ENCODE measurements around the gene FBXO15.

The FBXO15 gene

GRCh38 chr18:74179623-74180199 lies 32.1 kb upstream of the FBXO15 start:
- Histone ChIP-seq H3K9me3 (ENCODE audit: low read length) (no peaks in the 10 kb centered on the region), H3K4me3 (ENCODE audit: low read depth in 1 of 2, low read length in 2 of 2) (no peak overlapping the region), H3K27ac (ENCODE audit: low read depth, low read length) (no peak overlapping the region), H3K27me3 (ENCODE audit: control insufficient read depth in 1 of 2, insufficient read depth in 2 of 2, low read length in 2 of 2) (no peaks in the 10 kb centered on the region), H3K36me3 (ENCODE audit: insufficient read depth, low read length) (no peaks in the 10 kb centered on the region), H3K9ac (ENCODE audit: low read length) (no peak overlapping the region), H3K4me1 (ENCODE audit: insufficient read depth, low read length) (no peaks in the 10 kb centered on the region)

- H3K36me3 ChIP-seq (ENCODE audit: insufficient read depth, low read length), result no peaks in the 10 kb centered on the region
- H3K27me3 ChIP-seq (ENCODE audit: control insufficient read depth in 1 of 2, insufficient read depth in 2 of 2, low read length in 2 of 2), result no peaks in the 10 kb centered on the region
- H3K9me3 ChIP-seq (ENCODE audit: low read length), result no peaks in the 10 kb centered on the region
- no peak overlapping the region for H3K4me3 ChIP-seq (ENCODE audit: low read depth in 1 of 2, low read length in 2 of 2)
- H3K4me1 ChIP-seq (ENCODE audit: insufficient read depth, low read length), result no peaks in the 10 kb centered on the region
- H3K27ac ChIP-seq (ENCODE audit: low read depth, low read length), result no peak overlapping the region
- H3K9ac ChIP-seq (ENCODE audit: low read length), result no peak overlapping the region
These were observed 31.2 kb upstream of the FBXO15 start for GRCh38 chr18:74178884-74179283.

GRCh38 chr18:74175658-74176057 lies 28.0 kb upstream of the FBXO15 start:
- no peaks in the 10 kb centered on the region for H3K9me3 ChIP-seq (ENCODE audit: low read length)
- no peaks in the 10 kb centered on the region for H3K36me3 ChIP-seq (ENCODE audit: insufficient read depth, low read length)
- no peaks in the 10 kb centered on the region for H3K4me1 ChIP-seq (ENCODE audit: insufficient read depth, low read length)
- H3K27me3 ChIP-seq (ENCODE audit: control insufficient read depth in 1 of 2, insufficient read depth in 2 of 2, low read length in 2 of 2), result no peaks in the 10 kb centered on the region
- no peak overlapping the region for H3K27ac ChIP-seq (ENCODE audit: low read depth, low read length)
- no peak overlapping the region for H3K9ac ChIP-seq (ENCODE audit: low read length)
- no peak overlapping the region for H3K4me3 ChIP-seq (ENCODE audit: low read depth in 1 of 2, low read length in 2 of 2)

GRCh38 chr18:74173434-74173750 lies 25.8 kb upstream of the FBXO15 start:
- no peaks in the 10 kb centered on the region for H3K27me3 ChIP-seq (ENCODE audit: control insufficient read depth in 1 of 2, insufficient read depth in 2 of 2, low read length in 2 of 2)
- no peaks in the 10 kb centered on the region for H3K36me3 ChIP-seq (ENCODE audit: insufficient read depth, low read length)
- no peak overlapping the region for H3K4me3 ChIP-seq (ENCODE audit: low read depth in 1 of 2, low read length in 2 of 2)
- no peak overlapping the region for H3K27ac ChIP-seq (ENCODE audit: low read depth, low read length)
- no peak overlapping the region for H3K9ac ChIP-seq (ENCODE audit: low read length)
- no peaks in the 10 kb centered on the region for H3K9me3 ChIP-seq (ENCODE audit: low read length)
- no peaks in the 10 kb centered on the region for H3K4me1 ChIP-seq (ENCODE audit: insufficient read depth, low read length)

DNA sequence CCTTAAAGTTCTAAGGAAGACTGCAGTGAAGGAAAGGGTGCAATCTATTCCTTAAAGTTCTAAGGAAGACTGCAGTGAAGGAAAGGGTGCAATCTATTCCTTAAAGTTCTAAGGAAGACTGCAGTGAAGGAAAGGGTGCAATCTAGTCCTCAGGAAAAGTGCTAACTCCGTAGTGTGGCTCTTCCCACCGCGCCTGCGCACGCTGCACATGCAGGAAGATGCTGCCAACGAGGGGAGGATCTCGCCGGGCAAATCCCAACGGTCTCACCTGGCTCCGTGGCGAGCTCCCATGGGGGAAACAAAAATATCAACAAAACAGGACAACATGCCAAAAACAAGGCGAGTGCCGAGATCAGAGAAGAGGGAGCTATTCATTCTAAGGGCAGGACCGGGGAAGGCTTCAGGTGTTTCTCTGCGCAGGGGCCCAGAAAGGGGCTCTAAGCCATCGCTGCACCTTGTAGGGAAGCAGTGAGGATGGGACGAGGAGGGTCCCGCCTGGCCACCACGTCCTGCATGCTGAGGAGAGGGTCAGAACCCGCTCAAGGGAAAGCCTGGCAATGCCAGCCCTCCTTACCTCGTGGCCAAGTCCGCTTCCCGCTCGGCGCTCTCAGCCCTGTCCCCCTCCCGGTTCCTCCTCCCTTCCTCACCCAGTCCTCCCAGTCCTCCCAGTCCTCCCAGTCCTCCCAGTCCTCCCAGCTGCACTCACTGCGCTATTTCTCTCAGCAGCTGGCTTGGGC lies 25.2 kb upstream of the FBXO15 start:
- H3K4me3 ChIP-seq (ENCODE audit: low read depth in 1 of 2, low read length in 2 of 2), result no peak overlapping the region
- no peak overlapping the region for H3K9ac ChIP-seq (ENCODE audit: low read length)
- H3K36me3 ChIP-seq (ENCODE audit: insufficient read depth, low read length), result no peaks in the 10 kb centered on the region
- H3K27ac ChIP-seq (ENCODE audit: low read depth, low read length), result no peak overlapping the region
- H3K27me3 ChIP-seq (ENCODE audit: control insufficient read depth in 1 of 2, insufficient read depth in 2 of 2, low read length in 2 of 2), result no peaks in the 10 kb centered on the region
- no peaks in the 10 kb centered on the region for H3K9me3 ChIP-seq (ENCODE audit: low read length)
- H3K4me1 ChIP-seq (ENCODE audit: insufficient read depth, low read length), result no peaks in the 10 kb centered on the region

DNA sequence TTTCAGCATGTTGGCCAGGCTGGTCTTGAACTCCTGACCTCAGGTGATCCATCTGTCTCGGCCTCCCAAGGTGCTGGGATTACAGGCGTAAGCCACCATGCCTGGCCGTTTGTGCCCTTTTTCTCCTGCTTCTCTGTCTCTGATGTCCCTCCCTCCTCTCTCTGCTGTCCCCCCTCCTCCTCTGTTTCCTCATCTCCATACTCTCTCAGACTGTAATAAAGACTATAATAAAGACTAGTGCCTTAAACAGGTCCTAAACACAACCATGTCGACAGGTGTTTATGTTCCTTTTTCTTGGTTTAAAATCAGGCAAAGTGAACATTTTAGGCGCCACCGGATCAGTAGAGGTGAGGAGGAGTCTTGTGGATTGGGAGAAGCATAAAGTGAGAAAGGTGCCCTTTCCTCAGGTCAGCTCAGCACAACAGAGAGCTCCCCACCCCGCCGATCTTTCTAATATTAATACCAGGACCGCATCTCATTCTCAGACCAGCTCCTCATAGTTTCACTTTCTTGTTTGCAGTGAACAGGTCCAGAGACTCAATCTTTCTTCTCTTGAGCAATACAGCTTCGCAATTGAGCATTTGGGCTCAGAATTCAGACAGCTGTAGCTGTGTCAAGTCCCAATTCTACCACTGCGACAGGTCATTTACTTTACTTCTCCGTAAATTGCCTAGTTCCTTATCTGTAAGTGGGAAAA lies 24.4 kb upstream of the FBXO15 start:
- Histone ChIP-seq H3K9ac (ENCODE audit: low read length) (no peak overlapping the region), H3K4me1 (ENCODE audit: insufficient read depth, low read length) (no peaks in the 10 kb centered on the region), H3K27ac (ENCODE audit: low read depth, low read length) (no peak overlapping the region), H3K36me3 (ENCODE audit: insufficient read depth, low read length) (no peaks in the 10 kb centered on the region), H3K4me3 (ENCODE audit: low read depth in 1 of 2, low read length in 2 of 2) (no peak overlapping the region), H3K27me3 (ENCODE audit: control insufficient read depth in 1 of 2, insufficient read depth in 2 of 2, low read length in 2 of 2) (no peaks in the 10 kb centered on the region), H3K9me3 (ENCODE audit: low read length) (no peaks in the 10 kb centered on the region)

- H3K36me3 ChIP-seq (ENCODE audit: insufficient read depth, low read length), result no peaks in the 10 kb centered on the region
- no peak overlapping the region for H3K9ac ChIP-seq (ENCODE audit: low read length)
- no peaks in the 10 kb centered on the region for H3K4me1 ChIP-seq (ENCODE audit: insufficient read depth, low read length)
- H3K4me3 ChIP-seq (ENCODE audit: low read depth in 1 of 2, low read length in 2 of 2), result no peak overlapping the region
- H3K9me3 ChIP-seq (ENCODE audit: low read length), result no peaks in the 10 kb centered on the region
- no peak overlapping the region for H3K27ac ChIP-seq (ENCODE audit: low read depth, low read length)
- no peaks in the 10 kb centered on the region for H3K27me3 ChIP-seq (ENCODE audit: control insufficient read depth in 1 of 2, insufficient read depth in 2 of 2, low read length in 2 of 2)
These were observed 18.8 kb upstream of the FBXO15 start for GRCh38 chr18:74166386-74166785.

GRCh38 chr18:74163019-74163660 lies 15.5 kb upstream of the FBXO15 start:
- H3K9me3 ChIP-seq (ENCODE audit: low read length), result no peaks in the 10 kb centered on the region
- no peak overlapping the region for H3K4me3 ChIP-seq (ENCODE audit: low read depth in 1 of 2, low read length in 2 of 2)
- H3K9ac ChIP-seq (ENCODE audit: low read length), result no peak overlapping the region
- no peak overlapping the region for H3K27ac ChIP-seq (ENCODE audit: low read depth, low read length)
- H3K36me3 ChIP-seq (ENCODE audit: insufficient read depth, low read length), result peaks cover 18% of the 10 kb centered on the region
- H3K27me3 ChIP-seq (ENCODE audit: control insufficient read depth in 1 of 2, insufficient read depth in 2 of 2, low read length in 2 of 2), result no peaks in the 10 kb centered on the region
- no peaks in the 10 kb centered on the region for H3K4me1 ChIP-seq (ENCODE audit: insufficient read depth, low read length)

DNA sequence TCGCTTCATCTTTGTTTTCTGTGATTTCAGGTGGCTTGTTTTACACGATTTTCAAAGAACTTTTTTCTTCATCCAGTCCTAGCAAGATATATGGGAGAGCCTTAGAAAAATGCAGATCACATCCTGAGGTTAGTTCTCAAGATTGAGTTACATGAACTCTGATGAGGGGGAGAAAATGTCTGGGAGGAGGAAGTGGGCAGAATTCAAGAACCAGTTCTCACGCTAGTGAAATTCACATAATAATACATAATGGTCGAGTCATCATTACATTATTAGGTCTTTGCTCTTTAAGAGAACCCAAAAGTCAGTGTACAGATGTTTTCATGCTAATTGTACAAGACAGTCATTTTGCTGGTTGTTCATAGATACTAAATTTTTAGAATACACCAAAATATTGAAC lies 7.6 kb upstream of the FBXO15 start:
- Histone ChIP-seq H3K27ac (ENCODE audit: low read depth, low read length) (no peak overlapping the region), H3K36me3 (ENCODE audit: insufficient read depth, low read length) (peaks cover 43% of the 10 kb centered on the region), H3K27me3 (ENCODE audit: control insufficient read depth in 1 of 2, insufficient read depth in 2 of 2, low read length in 2 of 2) (no peaks in the 10 kb centered on the region), H3K4me3 (ENCODE audit: low read depth in 1 of 2, low read length in 2 of 2) (no peak overlapping the region), H3K9ac (ENCODE audit: low read length) (no peak overlapping the region), H3K4me1 (ENCODE audit: insufficient read depth, low read length) (peaks cover 12% of the 10 kb centered on the region), H3K9me3 (ENCODE audit: low read length) (no peaks in the 10 kb centered on the region)

- Histone ChIP-seq H3K27ac (ENCODE audit: low read depth, low read length) (no peak overlapping the region), H3K4me3 (ENCODE audit: low read depth in 1 of 2, low read length in 2 of 2) (no peak overlapping the region), H3K4me1 (ENCODE audit: insufficient read depth, low read length) (peaks cover 18% of the 10 kb centered on the region), H3K9ac (ENCODE audit: low read length) (no peak overlapping the region), H3K27me3 (ENCODE audit: control insufficient read depth in 1 of 2, insufficient read depth in 2 of 2, low read length in 2 of 2) (no peaks in the 10 kb centered on the region), H3K36me3 (ENCODE audit: insufficient read depth, low read length) (peaks cover 45% of the 10 kb centered on the region), H3K9me3 (ENCODE audit: low read length) (no peaks in the 10 kb centered on the region)
These were observed 7.1 kb upstream of the FBXO15 start for GRCh38 chr18:74154716-74155115.

- Histone ChIP-seq H3K4me3 (ENCODE audit: low read depth in 1 of 2, low read length in 2 of 2) (no peak overlapping the region), H3K36me3 (ENCODE audit: insufficient read depth, low read length) (peaks cover 44% of the 10 kb centered on the region)
These were observed 6.2 kb upstream of the FBXO15 start for GRCh38 chr18:74153793-74154192.

More at GRCh38 chr18:74153793-74154192, 6.2 kb upstream of the FBXO15 start:
- H3K27me3 ChIP-seq (ENCODE audit: control insufficient read depth in 1 of 2, insufficient read depth in 2 of 2, low read length in 2 of 2), result no peaks in the 10 kb centered on the region
- no peaks in the 10 kb centered on the region for H3K9me3 ChIP-seq (ENCODE audit: low read length)
- H3K4me1 ChIP-seq (ENCODE audit: insufficient read depth, low read length), result peaks cover 27% of the 10 kb centered on the region
- H3K27ac ChIP-seq (ENCODE audit: low read depth, low read length), result no peak overlapping the region
- H3K9ac ChIP-seq (ENCODE audit: low read length), result no peak overlapping the region
